ENCODE measurements around the gene PPFIA1. TPM values are rescaled to one million over a fixed set of nuclear protein-coding genes. Genes with fewer than 3 reads are reported as not detected.

PPFIA1 gene
- 10 to 100 TPM; 46.9 to 47.5 TPM for total RNA-seq

DNA sequence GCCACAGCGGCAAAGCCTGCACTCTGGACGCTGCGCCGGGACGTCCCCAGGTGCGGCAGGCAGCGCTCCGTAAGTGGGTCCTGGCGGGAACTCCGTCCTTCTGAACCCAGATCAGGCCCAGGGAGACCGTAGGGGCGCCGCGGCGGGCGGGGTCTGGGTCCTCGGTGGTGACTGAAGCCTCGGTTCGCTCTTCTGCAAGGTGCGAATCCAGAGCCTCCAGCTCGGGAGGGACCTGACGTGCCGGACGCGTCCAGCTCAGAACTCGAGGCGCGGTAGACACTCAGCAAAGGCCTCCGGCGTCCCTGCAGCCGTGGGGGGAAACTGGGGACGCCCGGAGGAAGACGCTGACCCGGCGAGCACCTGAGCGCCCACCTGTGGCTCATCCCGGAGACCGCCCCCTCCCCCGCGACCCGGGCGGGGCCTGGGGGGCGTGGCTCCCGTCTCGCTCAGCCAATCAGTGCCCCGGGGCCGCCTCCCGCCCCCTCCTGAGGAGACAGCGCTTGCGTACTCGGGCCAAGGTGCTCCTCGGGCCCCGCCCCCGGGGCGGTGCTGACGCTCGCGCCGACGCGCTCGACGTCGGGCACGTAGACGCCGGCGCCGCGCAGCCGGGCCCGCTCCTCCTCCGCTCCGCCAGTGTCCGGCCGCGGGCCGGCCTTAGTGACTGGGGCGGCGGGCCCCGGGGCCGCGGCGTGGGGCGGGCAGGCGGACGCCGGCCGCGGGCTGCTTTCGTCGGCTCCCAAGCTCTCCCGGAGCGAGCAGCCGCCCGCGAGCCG, at the start of gene PPFIA1:
Gene PPFIA1, plus strand, starts transcription at position 587 of the 773 bp plus-strand sequence. CDS start 1,483 bp downstream, outside the sequence.
- peak; percentile 96 for DNase-seq
- Histone ChIP-seq H3K27ac (peak within 1 kb of the TSS; percentile 86), H3K36me3 (no peaks in the 10 kb centered on the region), H3K9ac (ENCODE audit: low read depth in 2 of 2, low read length in 2 of 2) (peak within 1 kb of the TSS; percentile 91 to 98), H3K4me3 (peak within 1 kb of the TSS; percentile 62), H3K9me3 (no peaks in the 10 kb centered on the region), H3K4me1 (no peaks in the 10 kb centered on the region), H3K27me3 (no peaks in the 10 kb centered on the region)
- TF ChIP-seq CTCF (IDR thresholded peaks at IDR 0.05), result no peak
- intact Hi-C loops (cut with DNase I), result loop anchor here (10.0 kb wide), 1 partner anchor 65 kb away; no protein-coding TSS in a partner anchor

DNA sequence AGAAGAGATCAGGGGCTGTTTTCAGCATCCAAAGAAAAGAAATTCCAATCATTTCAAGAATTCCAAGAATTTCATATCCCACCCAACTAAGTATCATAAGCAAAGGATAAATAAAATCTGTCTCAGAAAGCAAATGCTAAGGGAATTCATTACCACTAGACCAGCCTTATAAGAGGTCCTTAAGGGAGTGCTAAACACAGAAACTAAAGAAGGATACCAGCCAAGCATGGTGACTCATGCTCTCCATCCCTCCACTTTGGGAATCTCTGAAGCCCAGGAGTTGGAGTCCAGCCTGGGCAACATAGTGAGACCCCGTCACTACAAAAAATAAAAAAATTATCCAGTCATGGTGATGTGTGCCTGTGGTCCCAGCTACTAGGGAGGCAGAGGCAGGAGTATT, 49.6 kb upstream of the PPFIA1 start:
- Histone ChIP-seq H3K9me3 (no peaks in the 10 kb centered on the region), H3K27ac (no peak overlapping the region), H3K4me1 (no peaks in the 10 kb centered on the region), H3K36me3 (no peaks in the 10 kb centered on the region), H3K4me3 (no peak overlapping the region), H3K27me3 (no peaks in the 10 kb centered on the region), H3K9ac (ENCODE audit: low read depth in 2 of 2, low read length in 2 of 2) (no peak overlapping the region)
- intact Hi-C loops (cut with DNase I), result no loop called here
- DNase-seq, result no peak
- TF ChIP-seq CTCF (IDR thresholded peaks at IDR 0.05), result no peak

GRCh38 chr11:70225681-70226177, 44.8 kb upstream of the PPFIA1 start:
- intact Hi-C loops (cut with DNase I), result no loop called here
- H3K27ac ChIP-seq, result peak overlapping the region; percentile 88

DNA sequence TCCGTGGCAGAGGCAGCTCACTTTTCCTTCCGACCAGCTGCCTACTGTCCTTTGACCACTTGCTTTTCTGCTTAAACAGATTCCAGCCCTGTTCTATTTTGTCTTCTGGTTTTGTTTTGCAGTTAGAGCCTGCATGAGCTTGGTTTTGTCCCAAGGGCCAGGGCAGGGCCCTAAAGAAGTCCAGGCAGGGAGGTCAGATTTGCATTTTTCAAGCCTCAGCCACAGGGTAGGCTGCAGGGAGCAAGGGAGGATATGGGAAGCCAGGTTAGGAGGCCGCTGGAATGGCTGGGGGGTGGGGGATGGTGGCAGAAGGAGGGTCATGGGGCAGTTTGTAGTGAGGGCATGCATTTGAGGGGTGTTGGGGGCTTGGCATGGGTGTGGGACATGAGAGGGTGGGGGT, 44.3 kb upstream of the PPFIA1 start:
- no peaks in the 10 kb centered on the region for H3K36me3 ChIP-seq
- peak overlapping the region; percentile 88 for H3K27ac ChIP-seq
- TF ChIP-seq CTCF (IDR thresholded peaks at IDR 0.05), result no peak
- no peaks in the 10 kb centered on the region for H3K27me3 ChIP-seq
- no peak overlapping the region for H3K4me3 ChIP-seq
- H3K9ac ChIP-seq (ENCODE audit: low read depth in 2 of 2, low read length in 2 of 2), result peak overlapping the region in 1 of 2 donors; percentile 38
- DNase-seq, result peak; percentile 38
- no peaks in the 10 kb centered on the region for H3K9me3 ChIP-seq
- intact Hi-C loops (cut with DNase I), result no loop called here
- peaks cover 3% of the 10 kb centered on the region for H3K4me1 ChIP-seq

More at GRCh38 chr11:70225681-70226177, 44.8 kb upstream of the PPFIA1 start:
- H3K27me3 ChIP-seq, result no peaks in the 10 kb centered on the region
- peak; percentile 94 for DNase-seq
- no peaks in the 10 kb centered on the region for H3K36me3 ChIP-seq
- H3K4me1 ChIP-seq, result peaks cover 3% of the 10 kb centered on the region
- H3K4me3 ChIP-seq, result no peak overlapping the region
- H3K9me3 ChIP-seq, result no peaks in the 10 kb centered on the region
- no peak overlapping the region for H3K9ac ChIP-seq (ENCODE audit: low read depth in 2 of 2, low read length in 2 of 2)
- TF ChIP-seq CTCF (IDR thresholded peaks at IDR 0.05), result no peak

- peak overlapping the region in 1 of 2 donors; percentile 38 for H3K9ac ChIP-seq (ENCODE audit: low read depth in 2 of 2, low read length in 2 of 2)
- H3K27me3 ChIP-seq, result no peaks in the 10 kb centered on the region
- no peak overlapping the region for H3K4me3 ChIP-seq
- no peak for DNase-seq
- intact Hi-C loops (cut with DNase I), result no loop called here
- H3K27ac ChIP-seq, result peak overlapping the region; percentile 88
- no peaks in the 10 kb centered on the region for H3K36me3 ChIP-seq
- peak; percentile 20 for TF ChIP-seq CTCF (IDR thresholded peaks at IDR 0.05)
- H3K9me3 ChIP-seq, result no peaks in the 10 kb centered on the region
- peaks cover 3% of the 10 kb centered on the region for H3K4me1 ChIP-seq
Measured at GRCh38 chr11:70226967-70227366, 43.5 kb upstream of the PPFIA1 start.
